Mononuclear cell (primary cell): ENCODE measurements around the gene NUP54. TPM values are rescaled to one million over a fixed set of nuclear protein-coding genes. Genes with fewer than 3 reads are reported as not detected.

Experiments
- H3K27me3 ChIP-seq: 2 replicates; pipeline ENCODE4 v1.6.0; 2011; ENCODE audit warnings: low read length, control low read depth; ENCODE audit not compliant: insufficient read depth
- H3K4me1 ChIP-seq: 2 replicates; pipeline ENCODE4 v1.5.1; 2011; ENCODE audit warnings: mild to moderate bottlenecking, low read length, control low read depth; ENCODE audit not compliant: insufficient read depth
- H3K4me3 ChIP-seq: 2 replicates; pipeline ENCODE4 v1.5.1; 2011; ENCODE audit warnings: mild to moderate bottlenecking, low read length, moderate library complexity
- H3K9me3 ChIP-seq: 2 replicates; pipeline ENCODE4 v1.5.1; 2011; ENCODE audit warnings: low read depth, mild to moderate bottlenecking, control low read depth, low read length
- total RNA-seq: library from RNA; depleted of rRNA; stranded (reverse); fragments of >200 nt; gene quantifications from one replicate; pipeline ENCODE4 v1.2.3, GENCODE V29; 2012

Gene NUP54
- total RNA-seq, 1 donor = 82.9 TPM

DNA sequence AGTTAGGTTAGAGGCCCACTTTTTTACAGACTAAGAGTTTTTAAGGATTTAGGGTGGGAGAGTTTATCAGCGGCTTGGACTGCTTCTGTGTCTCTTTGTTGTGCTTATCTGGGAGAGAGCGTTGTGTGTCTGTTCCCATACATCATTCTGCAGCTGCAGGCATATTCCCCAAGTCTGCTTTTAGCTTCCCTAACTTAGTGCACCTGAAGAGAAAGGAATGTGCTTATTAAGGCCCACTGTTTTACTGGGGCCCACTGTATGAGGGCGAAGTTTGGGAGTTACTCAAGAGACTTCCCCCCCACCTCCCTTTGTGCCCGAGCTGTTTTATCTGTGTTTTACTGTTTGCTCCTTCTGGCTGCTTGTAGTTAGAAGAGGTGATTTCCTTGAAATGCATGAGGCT lies 41.8 kb downstream of the NUP54 start:
- no peaks in the 10 kb centered on the region for H3K9me3 ChIP-seq
- H3K4me3 ChIP-seq = no peak overlapping the region
- no peaks in the 10 kb centered on the region for H3K27me3 ChIP-seq
- no peaks in the 10 kb centered on the region for H3K4me1 ChIP-seq

DNA sequence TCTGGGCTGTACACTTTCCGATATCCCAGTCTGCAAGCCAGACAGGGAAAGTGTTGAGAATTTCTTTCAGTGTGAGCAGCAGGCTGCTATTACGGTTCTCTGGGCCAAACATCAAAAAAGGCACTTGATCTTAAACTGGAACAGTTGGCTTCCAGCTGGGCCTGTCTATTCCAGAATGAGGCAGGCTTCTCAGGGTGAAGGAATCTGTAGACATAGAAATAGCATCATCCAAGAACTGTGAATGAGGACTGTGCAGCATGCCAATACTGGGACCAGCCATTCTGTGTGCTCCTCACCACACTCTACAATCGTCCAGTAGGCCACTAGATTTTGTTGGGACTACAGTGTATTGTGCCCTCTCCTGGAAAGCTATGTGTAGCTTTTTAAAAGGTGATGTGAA lies 42.5 kb downstream of the NUP54 start:
- Histone ChIP-seq H3K9me3 (no peaks in the 10 kb centered on the region), H3K4me3 (no peak overlapping the region), H3K4me1 (no peaks in the 10 kb centered on the region), H3K27me3 (no peaks in the 10 kb centered on the region)

DNA sequence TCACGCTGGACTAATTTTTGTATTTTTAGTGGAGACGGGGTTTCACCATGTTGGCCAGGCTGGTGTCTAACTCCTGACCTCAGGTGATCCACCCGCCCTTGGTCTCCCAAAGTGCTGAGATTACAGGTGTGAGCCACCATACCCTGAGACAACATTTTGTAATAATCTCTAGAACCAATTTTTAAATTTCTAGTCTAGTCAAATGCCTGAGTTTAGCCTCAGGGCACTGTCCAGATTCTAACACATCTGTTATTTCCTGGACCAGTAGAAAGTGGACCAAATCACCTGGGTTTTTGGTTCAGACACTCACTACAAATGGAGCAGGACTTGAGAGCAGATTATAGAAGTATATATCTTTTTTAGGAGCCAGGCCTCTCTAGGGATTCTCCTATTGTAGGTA lies 52.1 kb downstream of the NUP54 start:
- H3K4me3 ChIP-seq = no peak overlapping the region
- H3K27me3 ChIP-seq = no peaks in the 10 kb centered on the region
- no peaks in the 10 kb centered on the region for H3K4me1 ChIP-seq
- H3K9me3 ChIP-seq = no peaks in the 10 kb centered on the region

DNA sequence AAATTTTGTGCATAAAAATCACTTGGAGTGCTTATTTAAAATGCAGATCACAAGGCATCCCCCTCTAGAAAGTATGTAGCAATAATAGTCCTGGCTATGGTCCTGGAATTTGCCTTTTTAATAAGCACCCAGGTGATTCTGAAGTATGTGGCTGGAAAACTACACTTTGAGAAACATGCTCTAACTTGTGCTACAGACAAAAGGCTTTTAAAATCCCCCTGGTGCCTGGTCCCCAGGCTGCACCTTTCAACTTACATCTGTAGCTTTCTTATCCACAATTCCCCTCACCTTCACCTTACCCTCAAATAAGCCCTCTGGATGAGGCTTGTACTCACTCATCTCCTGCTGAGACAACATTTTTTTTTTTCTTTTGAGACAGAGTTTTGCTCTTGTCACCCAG lies 52.6 kb downstream of the NUP54 start:
- Histone ChIP-seq H3K4me1 (peaks cover under 1% of the 10 kb centered on the region), H3K27me3 (no peaks in the 10 kb centered on the region), H3K9me3 (no peaks in the 10 kb centered on the region), H3K4me3 (no peak overlapping the region)

DNA sequence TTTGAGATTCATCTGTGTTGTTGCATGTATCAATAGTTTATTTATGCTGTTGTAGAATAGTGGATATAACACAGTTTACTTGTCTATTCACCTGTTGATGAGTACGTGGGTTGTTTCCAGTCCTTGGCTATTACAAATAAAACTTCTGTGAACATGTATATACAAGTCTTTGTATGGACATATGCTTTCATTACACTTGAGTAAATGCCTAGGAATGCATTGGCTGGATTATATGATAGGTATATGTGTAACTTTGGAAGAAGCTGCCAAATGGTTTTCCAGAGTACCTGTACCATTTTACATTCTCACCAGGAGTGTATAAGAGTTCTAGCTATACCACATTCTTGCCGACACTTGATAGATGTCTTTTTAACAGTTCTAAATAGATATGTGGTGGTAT lies 57.1 kb downstream of the NUP54 start:
- Histone ChIP-seq H3K4me3 (no peak overlapping the region), H3K4me1 (peaks cover 16% of the 10 kb centered on the region), H3K27me3 (no peaks in the 10 kb centered on the region), H3K9me3 (no peaks in the 10 kb centered on the region)

DNA sequence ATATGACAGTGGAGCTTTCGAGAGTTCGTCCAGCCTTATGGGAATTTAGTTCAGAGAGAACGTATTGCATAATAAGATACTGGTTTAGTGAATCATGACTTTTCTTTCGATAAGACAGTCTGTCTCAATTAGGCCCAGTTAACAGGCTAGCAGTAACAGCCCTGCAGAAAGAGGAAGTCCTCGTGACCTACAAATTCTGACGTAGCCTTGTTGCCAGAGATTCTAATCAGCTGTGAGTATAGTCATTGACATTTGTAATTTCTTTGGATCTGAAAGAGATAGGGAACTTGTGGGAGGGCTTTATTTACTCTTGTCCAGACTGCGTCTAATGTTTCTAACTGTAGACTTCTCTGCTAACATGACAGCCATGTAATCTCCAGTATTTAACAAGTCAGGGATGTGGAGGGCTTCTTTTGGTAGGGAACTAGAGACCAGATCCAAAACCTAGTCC lies 57.9 kb downstream of the NUP54 start:
- peaks cover 16% of the 10 kb centered on the region for H3K4me1 ChIP-seq
- H3K4me3 ChIP-seq = no peak overlapping the region
- no peaks in the 10 kb centered on the region for H3K27me3 ChIP-seq
- H3K9me3 ChIP-seq = no peaks in the 10 kb centered on the region

DNA sequence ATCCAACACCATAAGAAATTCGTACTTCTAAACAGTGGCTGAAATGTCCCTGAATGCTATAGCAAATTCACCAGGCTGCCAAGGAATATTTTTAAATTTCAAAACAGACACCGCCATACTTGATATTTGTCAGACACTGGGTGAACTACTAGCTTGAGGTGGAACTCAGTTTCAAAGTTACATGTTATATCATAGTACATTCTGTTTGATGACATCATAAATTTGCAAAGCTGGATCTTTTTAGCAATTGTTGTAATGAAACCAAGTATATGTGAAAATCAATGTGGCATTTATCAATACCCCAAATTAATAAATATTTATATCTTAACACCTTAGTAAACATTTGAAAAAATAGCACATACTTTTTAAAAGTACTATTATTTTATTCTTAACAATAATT lies 59.5 kb downstream of the NUP54 start:
- Histone ChIP-seq H3K4me1 (peaks cover 16% of the 10 kb centered on the region), H3K9me3 (no peaks in the 10 kb centered on the region), H3K27me3 (no peaks in the 10 kb centered on the region), H3K4me3 (no peak overlapping the region)

DNA sequence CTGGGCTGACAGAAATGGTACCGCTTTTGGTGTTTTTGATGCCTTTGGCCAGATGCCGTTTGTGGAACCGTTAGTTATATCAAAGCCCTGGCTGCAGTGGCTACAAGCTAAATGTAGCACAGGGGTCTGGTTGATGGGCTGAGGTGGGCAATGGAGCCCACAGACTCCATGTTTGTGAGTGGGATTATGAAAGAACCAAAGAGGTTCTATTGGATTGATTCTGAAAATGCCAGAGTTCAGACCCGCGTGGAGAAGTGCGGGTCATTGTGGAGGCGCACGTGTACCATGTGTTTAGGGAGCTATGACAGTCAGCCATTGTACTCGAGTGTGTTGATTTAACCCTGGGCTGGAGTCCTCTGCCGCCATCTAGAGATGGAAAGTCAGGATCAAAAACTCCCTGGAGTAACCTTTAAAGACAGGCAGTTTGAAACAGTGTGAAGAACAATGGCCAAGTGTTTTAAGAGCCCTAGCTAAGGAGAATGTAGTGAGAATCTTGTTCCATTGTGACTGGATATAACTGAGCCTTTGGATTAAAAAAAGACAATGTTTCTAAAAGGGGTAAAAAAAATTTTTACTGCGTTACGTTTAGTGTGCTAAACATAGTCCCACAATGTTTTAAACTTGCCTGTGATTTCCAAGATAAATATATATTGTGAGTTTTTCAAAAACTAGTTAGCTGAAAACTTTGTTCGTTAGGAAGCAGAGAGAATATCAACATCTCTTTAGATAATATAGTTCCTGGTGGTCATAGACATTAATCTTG lies 61.0 kb downstream of the NUP54 start:
- H3K4me3 ChIP-seq = no peak overlapping the region
- peaks cover 16% of the 10 kb centered on the region for H3K4me1 ChIP-seq
- no peaks in the 10 kb centered on the region for H3K9me3 ChIP-seq
- H3K27me3 ChIP-seq = no peaks in the 10 kb centered on the region

DNA sequence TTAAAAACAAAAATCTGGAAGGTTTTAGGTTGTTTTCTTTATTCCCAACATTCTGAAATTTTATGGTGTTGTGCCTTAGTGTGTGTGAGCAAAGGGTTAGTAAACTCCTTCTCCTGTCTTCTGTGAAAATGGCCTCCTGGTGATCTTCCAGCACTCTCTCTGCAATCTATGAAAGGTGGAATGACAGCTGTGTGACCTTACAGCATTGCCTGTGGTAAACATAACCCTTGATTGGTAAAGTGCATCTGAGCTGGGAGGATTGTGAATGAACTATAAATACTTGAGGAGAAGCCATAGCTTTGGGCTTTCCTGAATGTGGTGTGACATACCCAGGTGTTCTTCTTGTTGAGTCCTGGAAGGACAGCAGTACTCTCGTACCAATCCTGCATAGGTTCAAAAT lies 63.7 kb downstream of the NUP54 start:
- H3K4me3 ChIP-seq = no peak overlapping the region
- H3K9me3 ChIP-seq = no peaks in the 10 kb centered on the region
- H3K27me3 ChIP-seq = no peaks in the 10 kb centered on the region
- peaks cover 5% of the 10 kb centered on the region for H3K4me1 ChIP-seq

DNA sequence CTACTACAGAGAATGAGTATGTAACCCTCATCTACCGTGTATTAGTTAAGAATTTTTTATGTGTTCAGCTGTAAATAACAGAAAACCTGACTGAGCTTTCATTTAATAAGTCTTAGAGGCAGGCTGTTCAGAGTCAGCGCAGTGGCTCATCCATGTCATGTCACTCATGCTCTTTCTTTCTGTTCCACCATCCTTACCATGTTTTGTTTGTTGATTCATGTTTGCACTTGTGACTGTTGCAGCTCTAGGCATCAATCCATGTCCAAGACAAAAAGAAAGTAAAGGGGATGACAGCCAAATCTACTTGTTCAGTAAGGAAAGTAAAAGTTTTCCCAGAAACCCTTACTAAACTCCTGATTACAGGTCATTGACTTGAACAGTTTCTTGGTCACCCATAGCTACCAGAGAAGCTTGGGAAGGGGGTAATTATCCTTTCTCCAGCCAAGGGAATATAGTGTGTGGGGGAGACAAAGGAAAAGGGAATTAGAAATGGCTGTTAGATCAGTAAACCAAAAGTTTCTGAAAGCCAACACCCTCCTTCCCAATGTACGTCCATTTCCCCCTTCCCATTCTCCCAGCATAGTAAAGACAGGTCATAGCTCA lies 64.7 kb downstream of the NUP54 start:
- Histone ChIP-seq H3K4me1 (no peaks in the 10 kb centered on the region), H3K4me3 (no peak overlapping the region), H3K9me3 (no peaks in the 10 kb centered on the region), H3K27me3 (no peaks in the 10 kb centered on the region)

DNA sequence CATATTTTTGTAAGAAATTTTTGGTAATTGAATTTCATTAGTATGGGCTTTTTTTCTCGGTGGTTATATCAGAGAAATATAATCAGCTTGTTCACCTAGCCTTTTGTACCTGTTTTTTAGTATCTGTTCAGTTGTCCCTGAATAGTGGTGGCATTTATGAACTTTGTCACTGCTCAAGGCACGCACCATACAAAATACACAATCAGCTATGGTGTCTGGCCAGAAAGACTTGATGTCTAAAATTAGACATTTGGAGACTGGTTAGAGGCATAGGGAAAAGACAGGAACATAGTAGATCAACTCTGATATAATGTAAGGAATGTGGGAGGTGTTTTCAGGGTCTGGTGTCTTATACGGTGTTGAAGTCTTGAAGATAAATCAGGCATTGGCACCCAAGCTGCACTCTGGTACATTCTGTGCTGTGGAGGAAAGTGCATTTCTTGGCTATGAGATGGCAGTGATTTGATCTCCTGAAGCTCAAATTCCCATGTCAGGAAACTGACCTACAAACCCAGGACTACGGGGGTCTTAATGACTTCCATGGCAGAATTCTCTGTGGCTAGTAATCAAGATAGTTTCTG lies 70.1 kb downstream of the NUP54 start:
- Histone ChIP-seq H3K9me3 (no peaks in the 10 kb centered on the region), H3K4me1 (no peaks in the 10 kb centered on the region), H3K27me3 (peaks cover 3% of the 10 kb centered on the region), H3K4me3 (no peak overlapping the region)

DNA sequence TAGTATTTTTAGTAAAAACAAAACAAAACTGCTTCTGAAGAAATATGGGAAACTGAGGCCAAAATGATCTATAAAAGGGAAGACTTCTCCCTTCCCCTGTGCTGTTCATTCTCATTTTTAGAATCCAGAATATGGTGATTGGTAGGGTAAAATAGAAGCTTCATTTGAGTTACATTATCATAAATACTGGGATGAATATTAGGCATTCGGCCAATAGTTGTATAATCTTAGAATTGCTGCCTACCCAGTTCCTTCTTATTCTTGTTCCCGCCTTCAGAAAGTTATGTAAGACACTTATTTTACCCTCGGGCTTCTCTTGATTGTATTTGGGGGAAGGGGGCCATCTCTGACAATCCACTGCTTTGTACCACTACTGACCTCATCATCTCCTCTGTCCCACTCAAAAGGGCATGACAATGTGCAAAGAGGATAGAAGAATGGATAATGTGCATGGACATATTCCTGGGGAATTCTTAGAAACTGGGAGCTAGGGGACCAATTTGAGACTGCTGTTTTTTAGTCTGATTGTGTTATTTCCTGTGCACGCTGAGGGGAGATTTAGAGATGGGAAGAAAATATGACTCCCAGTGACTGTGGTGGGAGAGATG lies 73.1 kb downstream of the NUP54 start:
- no peaks in the 10 kb centered on the region for H3K4me1 ChIP-seq
- H3K4me3 ChIP-seq = no peak overlapping the region
- no peaks in the 10 kb centered on the region for H3K9me3 ChIP-seq
- H3K27me3 ChIP-seq = peaks cover 3% of the 10 kb centered on the region

DNA sequence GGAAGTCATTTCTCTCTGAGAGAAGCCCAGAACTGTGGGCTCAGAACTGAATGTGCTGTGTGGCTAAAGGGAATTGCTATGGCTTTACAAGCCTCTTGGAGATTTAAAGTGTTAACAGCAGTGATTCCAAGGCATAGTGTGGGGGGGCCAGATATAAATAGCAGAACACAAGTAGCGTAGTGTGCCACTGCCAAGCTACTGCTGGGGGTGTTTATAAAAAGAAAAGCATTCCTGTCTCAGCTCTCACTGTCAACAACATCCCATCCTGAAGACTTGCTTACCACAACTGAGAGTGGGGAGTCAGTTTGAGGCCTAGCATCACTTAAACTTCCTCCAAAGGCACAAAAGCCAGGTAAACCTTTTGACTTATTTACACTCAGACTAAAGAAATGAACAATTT lies 73.7 kb downstream of the NUP54 start, which contains the start of gene ART3:
Gene ART3 (plus strand): TSS at position 242 of the 400 bp plus-strand sequence. CDS start 1,181 bp downstream, outside the sequence.
- H3K27me3 ChIP-seq = peaks cover 3% of the 10 kb centered on the region
- no peaks in the 10 kb centered on the region for H3K4me1 ChIP-seq
- H3K4me3 ChIP-seq = no peak within 1 kb of the TSS

DNA sequence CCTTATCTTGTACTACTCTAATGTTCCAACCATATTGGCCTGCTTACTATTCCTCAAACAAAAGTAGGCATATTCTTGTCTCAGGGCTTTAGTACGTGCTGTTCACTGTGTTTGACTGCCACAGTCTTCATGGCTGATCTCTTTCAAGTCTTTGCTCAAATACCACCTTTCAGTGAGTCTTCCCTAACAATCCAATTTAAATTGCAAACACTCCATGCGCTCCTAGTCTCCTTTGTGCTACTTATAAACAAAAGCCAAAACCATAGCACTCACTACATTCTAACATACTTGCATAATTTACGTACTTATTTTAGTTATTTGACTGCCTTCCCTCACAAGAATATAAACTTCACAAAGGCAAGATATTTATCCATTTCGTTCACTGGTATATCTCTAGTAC lies 75.4 kb downstream of the NUP54 start:
- H3K4me1 ChIP-seq = no peaks in the 10 kb centered on the region
- no peaks in the 10 kb centered on the region for H3K27me3 ChIP-seq
- no peaks in the 10 kb centered on the region for H3K9me3 ChIP-seq
- no peak overlapping the region for H3K4me3 ChIP-seq

More for the DNA sequence above, 73.7 kb downstream of the NUP54 start, which contains the start of gene ART3:
- H3K9me3 ChIP-seq = no peaks in the 10 kb centered on the region

DNA sequence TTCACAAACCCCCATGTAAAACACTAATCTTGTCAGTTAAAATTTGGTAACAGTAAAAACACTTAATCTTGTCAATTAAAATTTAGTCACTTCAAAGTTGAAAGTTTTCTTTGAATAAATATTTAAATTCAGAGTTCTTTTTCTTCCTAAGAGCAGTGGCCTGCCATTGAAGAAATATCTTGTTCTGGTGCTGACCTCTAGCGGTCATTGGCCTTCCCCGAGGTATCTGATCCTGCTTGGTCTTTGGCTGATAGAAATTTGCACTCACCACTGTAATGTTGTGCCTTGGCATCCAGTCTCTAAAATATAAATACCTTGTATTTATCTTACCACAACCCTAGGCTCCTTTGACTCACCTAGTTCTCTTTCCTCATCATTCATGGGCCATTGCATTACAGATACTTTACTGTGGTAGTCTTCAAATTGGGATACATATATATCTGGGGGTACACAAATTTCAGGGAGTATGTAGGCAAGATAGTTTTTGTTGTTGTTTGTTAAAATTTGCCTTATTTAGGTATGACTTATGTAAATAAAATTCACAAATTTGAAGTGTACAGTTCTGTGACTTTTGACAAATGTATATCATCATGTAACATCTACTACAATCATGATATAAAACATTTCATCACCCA lies 80.4 kb downstream of the NUP54 start:
- no peaks in the 10 kb centered on the region for H3K9me3 ChIP-seq
- no peak overlapping the region for H3K4me3 ChIP-seq
- no peaks in the 10 kb centered on the region for H3K27me3 ChIP-seq
- no peaks in the 10 kb centered on the region for H3K4me1 ChIP-seq
